Right forelimb (tissue), 1 donor: Measurements from ENCODE around the gene TAB2.

Source experiments
- DNase-seq: peaks from one replicate; pipeline ENCODE4 v3.0.0-alpha.2; 2018

The TAB2 gene

DNA sequence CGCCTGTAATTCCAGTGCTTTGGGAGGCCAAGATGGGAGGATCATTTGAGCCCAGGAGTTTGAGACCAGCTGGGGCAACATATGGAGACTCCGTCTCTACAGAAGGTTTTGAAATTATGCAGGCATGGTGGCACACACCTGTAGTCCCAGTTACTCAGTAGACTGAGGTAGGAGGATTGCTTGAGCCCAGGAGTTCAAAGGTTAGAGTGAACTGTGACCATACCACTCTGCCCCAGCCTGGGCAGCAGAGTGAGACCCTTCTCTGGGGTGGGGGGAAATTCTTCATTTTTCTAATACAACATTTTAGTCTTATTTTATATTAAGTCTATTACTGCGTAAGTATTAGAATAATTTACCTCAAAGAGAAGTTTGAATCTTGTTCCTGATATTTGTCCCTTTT lies 62.5 kb downstream of the TAB2 start:
- no peak for DNase-seq

DNA sequence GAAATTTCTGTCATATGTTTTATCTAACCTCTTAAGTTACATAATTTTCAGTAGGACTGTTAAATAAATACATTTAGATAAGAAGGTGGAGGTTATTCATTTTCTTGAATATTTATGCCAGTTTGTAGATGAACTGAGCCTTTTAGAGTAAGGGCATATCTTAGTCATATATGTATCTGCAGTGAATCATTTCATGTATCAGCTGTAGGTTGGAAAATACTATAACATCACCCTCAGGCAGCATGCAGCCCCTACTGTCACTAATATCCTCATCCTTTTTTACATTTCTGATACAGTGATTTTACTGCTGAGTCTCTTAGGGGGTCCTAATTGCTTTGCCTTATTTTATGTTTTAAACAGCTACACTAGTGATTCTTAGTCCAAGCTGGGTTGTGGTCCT lies 63.0 kb downstream of the TAB2 start:
- DNase-seq = no peak

DNA sequence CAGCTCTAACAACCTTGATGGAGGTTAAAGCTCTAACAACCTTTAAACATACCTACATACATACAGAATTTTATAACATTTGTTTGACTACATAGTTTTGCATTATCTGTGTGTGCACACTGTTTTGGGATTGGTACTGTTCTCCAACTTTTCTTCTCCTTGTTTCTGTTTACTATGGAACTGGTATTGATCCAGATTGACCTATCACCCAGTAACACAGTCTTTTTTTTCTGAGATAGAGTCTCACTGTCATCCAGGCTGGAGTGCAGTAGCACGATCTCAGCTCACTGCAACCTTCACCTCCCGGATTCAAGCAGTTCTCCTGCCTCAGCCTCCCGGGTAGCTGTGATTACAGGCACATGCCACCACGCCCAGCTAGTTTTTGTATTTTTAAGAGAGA lies 65.9 kb downstream of the TAB2 start:
- DNase-seq = no peak

DNA sequence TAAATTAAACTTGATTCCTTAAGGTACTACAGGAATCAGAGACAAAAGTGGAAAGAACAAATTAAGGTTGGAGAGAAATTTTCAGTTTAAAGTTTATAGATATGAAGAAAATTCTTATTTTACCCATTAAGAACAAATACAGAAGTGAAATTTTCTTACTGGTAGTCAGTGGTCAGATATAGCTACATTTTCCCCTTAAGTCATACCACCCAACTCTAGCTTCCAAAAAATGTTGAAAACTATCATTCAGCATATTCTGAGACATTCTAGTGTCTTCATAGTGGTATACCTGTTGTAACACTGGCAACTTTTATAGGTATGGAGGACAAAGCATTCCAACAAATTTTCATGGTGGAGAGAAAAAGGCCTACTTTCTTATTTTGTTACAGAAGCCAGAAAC lies 67.0 kb downstream of the TAB2 start:
- no peak for DNase-seq

DNA sequence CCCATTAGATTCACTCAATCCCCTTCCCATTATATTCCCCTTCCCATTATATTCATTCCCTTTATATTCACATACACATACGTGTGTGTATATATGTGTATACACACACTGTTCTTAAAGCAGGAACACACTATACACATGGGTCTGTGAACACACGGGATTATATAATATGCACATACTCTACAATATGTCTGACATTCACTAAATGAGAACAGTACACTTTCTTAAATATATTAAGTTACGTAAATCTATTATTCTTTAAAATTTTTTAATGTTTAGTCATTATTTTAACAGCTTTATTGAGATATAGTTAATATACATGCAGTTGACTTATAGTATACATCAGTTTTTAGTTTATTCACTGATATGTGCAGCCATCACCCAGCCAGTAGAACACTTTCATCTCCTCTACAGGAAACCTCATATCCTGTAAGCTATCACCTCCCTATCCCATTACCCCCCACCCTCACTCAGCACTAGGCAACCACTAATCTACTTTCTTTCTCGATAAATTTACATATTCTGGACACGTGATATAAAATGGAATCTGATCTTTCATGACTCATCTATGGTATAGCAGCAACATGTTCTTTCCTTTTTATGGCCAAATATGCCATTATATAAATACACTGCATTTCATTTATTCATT lies 68.6 kb downstream of the TAB2 start:
- no peak for DNase-seq

DNA sequence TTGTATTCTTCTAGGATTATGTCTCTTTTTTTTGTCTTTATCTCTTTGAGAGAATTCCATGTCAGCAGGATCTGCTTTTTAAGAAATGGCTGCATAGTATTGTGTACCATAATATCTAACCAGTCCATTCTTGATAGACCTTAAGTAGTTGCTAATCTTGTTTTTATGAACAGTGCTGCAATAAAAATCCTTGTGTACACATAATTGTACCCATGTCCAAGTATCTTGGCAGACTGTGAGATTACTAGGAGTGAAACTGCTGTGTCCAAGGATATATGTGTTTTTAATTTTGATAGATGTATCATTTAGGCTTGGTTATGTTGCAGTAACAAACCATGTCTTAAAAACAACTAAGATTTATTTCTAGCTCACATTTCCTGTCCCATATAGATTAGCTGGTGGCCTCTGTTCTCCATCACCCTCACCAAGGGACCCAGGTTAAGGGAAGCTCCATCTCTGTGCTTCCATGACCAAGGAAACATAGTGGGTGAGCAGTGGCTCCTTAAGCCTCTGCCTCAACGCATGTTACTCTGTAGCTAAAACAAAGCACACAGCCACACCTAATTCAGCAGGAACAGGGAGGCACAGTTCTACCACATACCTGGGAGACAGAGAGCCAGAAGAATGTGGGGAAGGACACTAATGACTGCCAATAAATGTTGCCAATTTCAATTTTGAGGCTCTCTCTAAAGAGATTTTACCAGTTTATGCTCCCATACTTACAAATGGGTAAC lies 70.4 kb downstream of the TAB2 start:
- no peak for DNase-seq

DNA sequence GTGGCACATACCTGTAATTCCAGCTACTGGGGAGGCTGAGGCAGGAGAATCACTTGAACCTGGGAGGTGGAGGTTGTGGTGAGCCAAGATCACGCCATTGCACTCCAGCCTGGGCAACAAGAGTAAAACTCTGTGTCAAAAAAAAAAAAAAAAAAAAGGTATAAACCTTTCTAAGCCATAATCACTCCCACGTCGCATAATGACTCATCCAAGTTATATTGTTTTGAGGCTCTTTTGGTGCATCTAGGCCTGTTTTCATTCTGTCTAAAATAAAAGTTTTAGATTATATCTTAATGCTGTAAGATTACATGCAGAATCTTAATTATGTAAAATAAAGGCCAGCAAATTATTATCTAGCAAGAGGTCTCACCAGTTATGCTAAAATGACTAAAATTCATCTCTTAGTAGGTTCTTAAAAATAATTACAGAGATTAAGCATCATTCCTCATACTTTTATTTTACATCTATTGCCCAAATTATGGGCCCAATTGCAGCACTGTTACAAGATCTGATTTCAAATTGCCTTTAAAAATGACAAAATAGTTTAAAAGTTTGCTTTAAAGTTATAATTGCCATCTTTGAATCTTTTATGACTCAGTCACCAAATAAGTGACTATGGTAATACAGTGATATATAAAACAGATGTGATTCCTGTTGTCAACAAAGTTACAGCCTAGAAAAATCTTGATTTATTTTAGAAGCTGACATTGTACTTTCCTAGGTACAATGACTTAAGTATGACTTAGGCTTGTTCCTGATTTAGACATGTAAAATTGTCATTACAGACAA lies 72.2 kb downstream of the TAB2 start:
- DNase-seq = no peak

DNA sequence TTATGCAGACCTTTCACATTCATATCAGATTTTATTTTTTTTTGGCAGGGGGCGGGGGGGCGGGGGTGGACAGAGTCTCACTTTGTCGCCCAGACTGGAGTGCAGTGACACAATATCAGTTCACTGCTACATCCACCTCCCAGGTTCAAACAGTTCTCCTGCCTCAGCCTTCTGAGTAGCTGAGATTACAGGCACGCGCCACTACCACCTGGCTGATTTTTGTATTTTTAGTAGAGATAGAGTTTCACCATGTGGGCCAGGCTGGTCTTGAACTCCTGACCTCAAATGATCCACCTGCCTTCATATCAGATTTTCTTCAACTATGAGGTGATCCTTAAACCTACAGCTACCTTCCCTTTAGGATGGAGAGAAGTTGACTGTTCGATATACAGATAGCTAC lies 74.6 kb downstream of the TAB2 start:
- no peak for DNase-seq

DNA sequence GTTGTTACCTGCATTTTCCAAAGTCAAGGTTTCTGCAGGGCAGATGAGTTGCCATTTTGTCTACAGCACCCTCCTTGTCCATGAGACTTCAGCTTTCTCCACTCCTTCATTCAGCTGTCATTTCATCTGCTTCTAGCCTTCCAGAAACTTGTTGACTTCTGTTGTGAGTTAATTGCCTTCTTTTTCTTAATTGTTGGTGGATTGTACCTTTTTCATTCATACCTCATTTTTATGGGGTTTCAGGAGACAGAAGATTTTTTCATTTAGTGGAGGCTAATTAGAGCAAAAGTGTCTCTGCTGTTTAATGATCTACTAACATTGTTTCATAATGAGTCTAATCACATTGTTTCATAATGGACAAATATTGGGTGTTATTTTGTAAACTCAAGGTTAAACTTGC lies 75.0 kb downstream of the TAB2 start:
- no peak for DNase-seq

DNA sequence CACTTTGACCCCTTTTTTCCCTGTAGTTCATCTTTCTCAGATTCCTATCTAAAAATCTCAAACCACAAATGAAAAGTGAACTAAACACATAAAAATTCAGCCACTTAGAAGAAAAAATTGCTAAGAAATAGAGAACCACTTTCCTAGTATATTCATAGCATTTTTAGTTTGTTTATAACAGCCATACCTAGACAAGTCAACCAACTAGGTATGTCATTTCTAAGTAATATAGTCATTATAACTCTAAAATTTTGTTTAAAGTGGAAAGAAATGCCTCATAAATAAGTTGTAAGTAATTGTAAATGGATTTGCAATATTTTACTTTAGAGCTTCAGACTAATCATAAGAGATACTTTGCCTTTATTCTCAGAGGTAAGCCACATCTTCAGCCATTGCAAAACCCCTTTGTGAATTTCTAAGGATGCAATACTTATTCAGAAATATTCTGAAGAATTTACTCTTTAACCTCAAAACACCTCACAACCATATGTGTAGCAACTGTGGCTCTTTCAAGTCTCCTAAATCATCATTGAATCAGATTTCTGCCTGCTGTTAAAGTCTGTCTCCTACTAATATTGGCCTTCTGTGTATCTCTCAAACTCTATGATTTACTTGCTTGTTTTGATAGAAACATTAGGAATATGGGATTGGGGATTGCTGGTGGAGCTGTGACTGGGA lies 75.6 kb downstream of the TAB2 start:
- DNase-seq = no peak

DNA sequence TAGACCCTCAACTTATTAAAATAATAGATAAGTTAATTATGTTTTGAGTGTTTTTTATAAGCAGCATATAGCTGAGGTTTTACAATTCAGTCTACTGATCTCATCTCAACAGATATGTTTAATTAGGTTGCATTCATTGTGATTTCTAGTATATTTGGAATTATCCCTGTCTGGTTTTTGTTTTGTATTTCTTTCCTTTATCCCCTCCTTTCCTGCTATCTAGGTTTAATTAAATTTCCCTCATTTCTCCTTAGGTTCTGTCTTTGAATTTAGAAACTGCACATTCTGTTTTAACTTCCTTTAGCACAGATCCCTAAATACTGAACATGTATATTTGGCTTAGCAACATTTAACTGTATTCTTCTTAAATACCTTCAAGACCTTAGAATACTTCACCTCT lies 77.7 kb downstream of the TAB2 start:
- no peak for DNase-seq

DNA sequence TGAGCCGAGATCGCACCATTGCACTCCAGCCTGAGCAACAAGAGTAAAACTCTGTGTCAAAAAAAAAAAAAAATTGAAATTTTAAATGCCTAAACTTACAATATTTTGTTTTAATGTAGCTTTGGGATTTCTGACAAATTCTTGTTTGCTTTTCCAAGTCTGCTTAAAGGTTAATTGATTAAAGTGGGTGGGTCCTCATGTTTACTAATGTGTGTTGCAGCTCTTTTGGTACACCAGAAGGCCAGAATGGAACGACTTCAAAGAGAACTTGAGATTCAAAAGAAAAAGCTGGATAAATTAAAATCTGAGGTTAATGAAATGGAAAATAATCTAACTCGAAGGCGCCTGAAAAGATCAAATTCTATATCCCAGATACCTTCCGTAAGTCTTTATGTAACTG lies 79.9 kb downstream of the TAB2 start:
- DNase-seq = no peak

DNA sequence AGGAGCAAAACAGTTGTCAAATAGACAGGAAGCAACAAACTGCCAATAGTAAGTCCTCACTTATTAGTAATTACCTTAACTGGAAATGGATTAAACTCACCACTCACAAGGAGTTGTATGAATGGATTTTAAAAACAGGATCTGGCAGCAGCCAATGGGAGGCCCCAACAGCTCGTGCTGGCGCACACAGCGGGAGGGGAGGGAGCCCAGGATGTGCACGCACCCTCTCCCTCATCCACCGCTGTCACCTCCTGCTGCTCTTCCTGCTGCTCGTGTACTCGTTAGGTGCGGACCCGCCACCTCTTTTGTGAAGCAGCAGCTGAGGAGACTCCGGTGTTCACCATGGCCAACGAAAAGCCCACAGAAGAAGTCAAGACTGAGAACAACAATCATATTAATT lies 82.5 kb downstream of the TAB2 start, which contains the start of gene SUMO4:
SUMO4 (plus strand) TSS at position 213 of the 400 bp plus-strand sequence; CDS start at position 343, 130 bp downstream.
- DNase-seq = no peak

DNA sequence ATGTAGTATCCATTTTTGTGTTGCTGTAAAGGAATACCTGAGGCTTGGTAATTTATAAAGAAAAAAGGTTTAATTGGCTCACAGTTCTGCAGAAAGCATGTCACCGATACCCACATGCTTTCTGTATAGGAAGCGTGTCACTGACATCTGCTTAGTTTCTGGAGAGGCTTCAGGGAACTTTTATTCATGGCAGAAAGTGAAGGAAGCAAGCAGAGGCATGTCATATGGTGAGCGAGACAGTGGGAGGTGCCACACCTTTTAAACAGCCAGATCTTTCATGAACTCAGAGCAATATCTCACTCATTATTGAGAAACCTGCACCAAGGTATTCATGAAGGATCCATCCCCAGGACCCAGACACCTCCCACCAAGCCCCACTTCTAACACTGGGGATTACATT lies 86.0 kb downstream of the TAB2 start:
- no peak for DNase-seq

DNA sequence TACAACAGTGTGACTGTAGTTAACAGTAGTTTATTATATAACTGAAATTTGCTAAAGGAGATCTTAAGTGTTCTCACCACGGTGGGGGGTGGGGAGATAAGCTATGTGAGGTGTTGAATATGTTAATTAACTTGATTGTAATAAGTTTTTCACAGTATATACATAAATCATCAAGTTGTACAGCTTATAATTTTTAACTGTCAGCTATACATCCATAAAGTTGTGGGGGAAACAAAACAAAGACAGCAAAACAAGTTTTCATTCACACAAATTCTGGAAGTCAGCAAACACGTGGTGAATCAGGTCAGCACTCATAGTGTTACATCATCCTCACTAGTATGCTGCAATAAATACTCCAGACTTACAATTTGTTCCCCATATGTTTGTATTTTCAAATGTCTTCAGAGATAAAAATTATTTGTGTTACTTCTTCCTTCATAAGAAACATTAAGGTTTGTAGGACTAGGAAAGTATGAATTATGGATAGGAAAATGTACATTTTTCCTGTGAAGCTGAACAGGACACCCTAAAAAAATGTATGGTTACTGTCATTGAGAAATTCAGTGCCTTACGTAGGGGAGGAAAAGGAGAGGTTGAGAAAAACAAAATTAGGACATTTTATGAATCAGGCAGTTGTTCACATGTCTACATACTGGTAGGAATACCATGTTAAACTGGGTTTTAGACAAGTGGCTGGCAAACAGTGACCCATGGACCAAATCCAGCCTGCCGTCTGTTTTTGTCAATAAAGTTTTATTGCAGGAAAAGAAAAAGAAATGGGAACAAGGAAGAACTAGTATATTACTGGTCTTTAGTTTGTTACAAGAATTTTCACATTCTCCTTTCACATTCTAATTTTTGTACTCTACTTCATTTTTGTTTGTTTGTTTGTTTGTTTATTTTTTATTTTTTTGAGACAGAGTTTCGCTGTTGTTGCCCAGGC lies 88.6 kb downstream of the TAB2 start:
- DNase-seq = no peak

DNA sequence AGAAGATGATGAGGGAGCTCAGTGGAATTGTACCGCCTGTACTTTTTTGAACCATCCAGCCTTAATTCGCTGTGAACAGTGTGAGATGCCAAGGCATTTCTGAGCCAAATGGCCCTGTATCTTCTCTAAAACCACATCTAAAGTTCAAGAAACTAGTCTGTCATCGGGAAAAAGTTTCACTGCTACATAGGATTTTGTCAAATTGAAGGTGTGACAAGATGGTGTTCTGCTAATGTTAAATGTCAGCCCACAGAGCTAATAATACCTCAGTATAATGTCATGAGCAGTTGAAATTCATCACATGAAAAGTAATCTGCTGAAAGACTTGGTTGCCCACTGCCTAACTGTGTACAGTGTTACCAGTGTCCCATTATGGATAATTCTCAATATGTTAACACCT lies 92.1 kb downstream of the TAB2 start:
- no peak for DNase-seq

DNA sequence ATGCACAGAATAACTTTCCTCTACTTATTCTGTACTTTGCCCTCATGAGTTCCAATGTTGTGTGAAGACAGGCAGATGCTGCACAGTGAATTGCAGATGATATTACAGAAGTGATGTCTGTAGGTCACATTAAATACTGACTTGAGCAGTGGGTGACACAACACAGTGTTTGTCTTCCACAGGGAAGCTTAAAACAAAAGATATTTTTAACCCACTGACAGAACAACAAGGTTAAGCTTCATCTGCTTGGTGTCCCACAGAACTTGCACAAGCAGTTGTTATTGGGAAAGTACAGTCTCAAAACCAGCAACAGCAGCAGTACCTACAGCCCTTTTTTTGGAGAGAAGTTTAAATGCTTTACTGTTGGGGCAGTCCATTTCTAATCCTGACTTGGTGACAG lies 93.0 kb downstream of the TAB2 start:
- DNase-seq = no peak

DNA sequence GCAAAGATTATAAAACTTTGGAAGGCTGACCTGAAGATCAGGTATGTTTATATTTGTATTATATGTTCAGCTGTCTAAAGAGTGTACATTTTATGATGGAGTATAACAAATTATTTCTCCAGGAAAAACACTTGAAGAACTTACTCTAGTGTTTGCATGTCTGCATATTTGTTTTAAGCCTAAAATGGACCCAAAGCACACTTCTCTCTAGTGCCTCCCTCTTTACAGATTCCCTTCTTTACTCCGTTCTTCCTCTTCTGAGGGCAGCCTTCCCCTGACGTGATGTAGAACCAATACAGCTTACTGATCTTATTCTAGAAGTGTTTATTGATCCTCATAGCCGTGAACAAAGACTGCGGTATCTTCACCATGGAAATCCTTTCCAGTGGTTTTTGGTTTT lies 96.5 kb downstream of the TAB2 start:
- DNase-seq = no peak

DNA sequence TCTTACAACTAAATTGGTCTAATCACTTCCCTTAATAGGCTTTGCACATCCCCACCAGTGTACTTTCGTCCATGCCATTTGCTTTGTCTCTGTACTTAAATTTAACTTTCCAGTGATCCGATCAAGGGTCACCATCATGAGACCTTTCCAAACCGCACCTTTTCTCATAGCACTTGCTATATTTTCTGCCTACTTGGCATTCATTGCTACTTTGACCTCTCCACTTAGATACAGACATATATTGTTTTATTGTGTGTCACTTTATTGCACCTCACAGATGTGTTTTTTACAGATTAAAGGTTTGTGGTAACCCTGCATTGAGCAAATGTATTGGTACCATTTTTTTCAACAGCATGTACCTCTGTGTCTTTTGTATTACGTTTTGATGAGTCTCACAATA lies 97.3 kb downstream of the TAB2 start:
- no peak for DNase-seq

DNA sequence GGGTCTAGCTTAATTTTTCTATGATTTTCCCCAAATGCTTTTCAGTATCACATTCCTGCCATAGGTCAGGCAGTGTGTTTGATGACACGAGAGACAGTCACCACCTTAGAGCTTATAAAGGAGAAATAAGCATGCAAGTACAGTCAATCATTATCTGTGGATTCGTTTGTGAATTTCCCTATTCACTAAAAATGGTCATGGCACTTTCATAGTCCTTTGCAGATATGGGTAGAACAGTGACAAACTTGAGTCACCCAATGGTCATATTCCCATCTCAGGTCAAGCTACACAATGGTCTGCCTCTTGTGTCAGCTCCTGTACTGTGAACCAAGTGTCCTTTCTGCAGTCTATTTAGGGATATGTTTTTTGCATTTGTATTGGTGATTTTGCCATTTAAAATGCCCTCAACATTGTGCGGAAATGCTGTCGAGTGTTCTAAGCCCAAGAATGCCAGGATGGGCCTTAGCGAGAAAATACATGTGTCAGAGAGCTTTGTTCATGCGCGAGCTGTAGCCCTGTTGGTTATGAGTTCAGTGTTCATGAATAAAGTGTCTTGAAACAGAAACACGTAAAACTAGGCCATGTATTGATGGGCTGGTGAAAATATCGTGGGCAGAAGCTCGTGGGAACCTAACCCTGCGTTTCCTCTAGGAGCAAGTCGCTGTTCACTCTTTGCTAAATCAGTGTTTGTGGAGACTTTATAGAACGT lies 102.3 kb downstream of the TAB2 start:
- no peak for DNase-seq

DNA sequence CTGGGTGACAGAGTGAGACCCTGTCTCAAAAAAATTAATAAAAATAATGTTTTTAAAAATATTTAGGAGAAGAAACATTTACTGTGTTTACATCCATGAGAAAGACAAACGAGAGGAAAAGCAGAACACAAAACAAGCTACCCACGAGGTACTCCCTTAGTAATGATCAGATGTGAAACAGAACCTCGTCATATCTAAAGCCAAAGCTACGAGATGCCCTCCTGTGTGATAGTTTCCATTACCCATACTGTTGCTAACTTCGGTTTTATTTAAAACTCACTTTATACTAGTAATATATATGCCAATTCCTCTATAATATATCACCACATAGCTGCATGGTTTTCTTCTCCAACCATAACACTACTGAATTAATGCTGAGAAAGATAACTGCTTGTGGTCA lies 103.6 kb downstream of the TAB2 start:
- DNase-seq = no peak

DNA sequence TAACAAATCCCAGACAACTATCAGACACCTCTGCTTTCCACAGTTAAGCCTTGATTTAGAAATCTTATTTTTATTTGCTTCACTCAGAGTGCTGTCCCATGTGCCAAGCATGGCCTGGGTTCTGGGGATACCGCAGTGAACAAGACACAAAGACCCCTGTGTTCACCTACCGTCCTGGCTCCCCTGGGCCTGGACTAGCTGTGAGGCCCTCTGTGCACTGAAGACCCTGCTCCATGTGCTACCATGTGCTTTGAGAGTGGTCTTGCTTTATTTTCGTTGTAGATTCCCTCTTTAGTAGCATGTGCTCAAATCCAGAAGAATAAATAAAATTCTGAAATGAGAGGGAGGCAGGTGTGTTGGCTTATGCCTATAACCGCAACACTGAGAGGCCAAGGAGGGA lies 105.1 kb downstream of the TAB2 start:
- DNase-seq = no peak
